ENCODE data around the gene SRGAP1. TPM values are rescaled to one million over a fixed set of nuclear protein-coding genes. Genes with fewer than 3 reads are reported as not detected.

The SRGAP1 gene
- total and polyA plus RNA-seq, 2 of the 8 experiments (the other 6 are each of a cell fraction or from before 2014, with no cell fraction given), result 3.2 to 7.3 TPM

GRCh38 chr12:64028541-64028940 lies 184.0 kb downstream of the SRGAP1 start:
- FAIRE-seq, result no peak
- Histone ChIP-seq H2BK12ac (ENCODE audit: low read depth, low read length) (no peak overlapping the region), H3K9ac (replicated peaks in 1 of 4; ENCODE audit: extremely low read depth in 1 of 4, low read depth in 3 of 4, low read length in 3 of 4) (no peak overlapping the region), H3K18ac (ENCODE audit: extremely low read depth, low read length) (no peak overlapping the region), H2BK20ac (ENCODE audit: low read length) (no peak overlapping the region), H2AK5ac (ENCODE audit: low read depth, low read length) (no peak overlapping the region), H3K36me3 (ENCODE audit: control insufficient read depth in 2 of 4, insufficient read depth in 4 of 4, low read length in 3 of 4) (no peaks in the 10 kb centered on the region), H3K4me3 (ENCODE audit: extremely low read depth in 1 of 4, insufficient read depth in 2 of 4, low read depth in 3 of 4, low read length in 4 of 4) (no peak overlapping the region), H3K4me1 (replicated peaks in 1 of 4; ENCODE audit: control insufficient read depth in 3 of 4, insufficient read depth in 4 of 4, low read length in 3 of 4) (no peaks in the 10 kb centered on the region), H4K91ac (replicated peaks; ENCODE audit: insufficient read length, low read length) (no peak overlapping the region), H3K4me2 (ENCODE audit: insufficient read depth in 1 of 2, low read depth in 2 of 2, low read length in 2 of 2) (no peak overlapping the region), H3K23me2 (ENCODE audit: low read depth, low read length) (no peaks in the 10 kb centered on the region), H2BK5ac (ENCODE audit: low read depth, low read length) (no peak overlapping the region), H3K79me1 (ENCODE audit: low read depth, low read length) (no peaks in the 10 kb centered on the region), H3K27ac (ENCODE audit: low read depth, low read length) (no peak overlapping the region), H4K5ac (ENCODE audit: insufficient read length, low read depth, low read length) (no peak overlapping the region), H4K8ac (ENCODE audit: extremely low read depth, insufficient read depth, low read length) (no peak overlapping the region), H2BK120ac (replicated peaks; ENCODE audit: low read depth, low read length) (no peak overlapping the region), H3K14ac (ENCODE audit: insufficient read length) (no peak overlapping the region), H3K23ac (ENCODE audit: insufficient read length) (no peak overlapping the region), H4K20me1 (replicated peaks in 1 of 2; ENCODE audit: control insufficient read depth in 1 of 2, insufficient read depth in 2 of 2, low read length in 2 of 2) (no peaks in the 10 kb centered on the region), H3K27me3 (replicated peaks in 1 of 4; ENCODE audit: control insufficient read depth in 3 of 4, extremely low read depth in 1 of 4, insufficient read depth in 3 of 4, low read length in 3 of 4) (no peaks in the 10 kb centered on the region), H2BK15ac (ENCODE audit: low read length) (no peak overlapping the region), H3K56ac (replicated peaks; ENCODE audit: insufficient read length, low read depth, low read length) (no peak overlapping the region), H3K9me3 (ENCODE audit: insufficient read depth in 2 of 2, low read depth in 1 of 2, low read length in 1 of 2) (no peaks in the 10 kb centered on the region), H3K79me2 (ENCODE audit: control insufficient read depth in 1 of 2, insufficient read depth in 2 of 2, low read length in 2 of 2) (no peaks in the 10 kb centered on the region), H2AFZ (ENCODE audit: low read length) (no peak overlapping the region), H3K4ac (replicated peaks; ENCODE audit: insufficient read length, low read depth, low read length) (no peak overlapping the region)
- DNase-seq (ENCODE audit: low read depth in 1 of 2, low spot score in 2 of 2), result no peak
- POLR2A ChIA-PET (ENCODE audit: partially characterized antibody), result no interaction called here
- CTCF ChIA-PET (ENCODE audit: partially characterized antibody), result no interaction called here
- WGBS, 2 experiments (ENCODE audit: extremely low coverage in 1 of 2, insufficient coverage in 1 of 2, insufficient read length in 1 of 2, insufficient replicate concordance in 2 of 2, low coverage in 1 of 2, low lambda C conversion rate in 2 of 2, missing lambda C conversion rate in 1 of 2), result 74% methylated on average over 5 of the region's 5 CpGs; no CpG with 5 or more reads in 1 of the 2 experiments
- TF ChIP-seq YY1 (IDR thresholded peaks at IDR 0.05; ENCODE audit: low read depth, low read length) (no peak), CTCF (IDR thresholded peaks at IDR 0.05; ENCODE audit: control extremely low read depth in 1 of 3, insufficient read depth in 1 of 3, low read depth in 1 of 3, low read length in 3 of 3) (no peak), JUND (IDR thresholded peaks at IDR 0.05; ENCODE audit: low read length) (no peak), CEBPB (IDR thresholded peaks at IDR 0.05; ENCODE audit: low read depth, low read length) (no peak), TAF7 (optimal IDR thresholded peaks at IDR 0.05; ENCODE audit: borderline replicate concordance, low read depth, low read length) (no peak), KDM1A (IDR thresholded peaks at IDR 0.05; ENCODE audit: borderline replicate concordance, low read length) (no peak), POU5F1 (IDR thresholded peaks at IDR 0.05; ENCODE audit: low read depth, low read length) (no peak), TBP (IDR thresholded peaks at IDR 0.05; ENCODE audit: low read depth, low read length) (no peak), POLR2AphosphoS5 (IDR thresholded peaks at IDR 0.05; ENCODE audit: low read depth, low read length) (no peak)
